Effector memory CD8-positive, alpha-beta T cell (primary cell): Measurements from ENCODE around the gene CRY2.
"Not testable (repeated sequence)": the region's sequence is repeated elsewhere in the genome, so short reads cannot be mapped to it uniquely, and the experiment has no call there.

Experiments
- ATAC-seq: fragments of 150-1000 bp; cut with Tn5 transposase; replicated peaks from 2 replicates; pipeline ENCODE4 v1.10.0; 2021; ENCODE audit warnings: mild to moderate bottlenecking, moderate library complexity
- DNase-seq, 3 experiments: peaks; one replicate each; pipeline ENCODE4 v3.0.0; 2021
- H3K27ac Mint-ChIP-seq, 2 donors: one replicate each; pipeline ENCODE4 v1.8.0; 2022; ENCODE audit warnings: mild to moderate bottlenecking in 2 of 2, mixed read lengths in 2 of 2, moderate library complexity in 2 of 2
- H3K27me3 Mint-ChIP-seq, 2 donors: one replicate each; pipeline ENCODE4 v1.8.0; 2022; ENCODE audit warnings: mixed read lengths in 2 of 2
- H3K36me3 Mint-ChIP-seq: one replicate; pipeline ENCODE4 v1.8.0; 2022; ENCODE audit warnings: mild to moderate bottlenecking, moderate library complexity, mixed read lengths; ENCODE audit not compliant: insufficient read depth
- H3K4me1 Mint-ChIP-seq, 2 donors: one replicate each; pipeline ENCODE4 v1.8.0; 2022; ENCODE audit warnings: low read depth in 2 of 2, mixed read lengths in 2 of 2
- H3K4me3 Mint-ChIP-seq, 2 donors: one replicate each; pipeline ENCODE4 v1.8.0; 2022; ENCODE audit warnings: mild to moderate bottlenecking in 2 of 2, mixed read lengths in 2 of 2, moderate library complexity in 2 of 2
- H3K9me3 Mint-ChIP-seq, 2 donors: one replicate each; pipeline ENCODE4 v1.8.0; 2022; ENCODE audit warnings: mixed read lengths in 2 of 2

Gene CRY2

DNA sequence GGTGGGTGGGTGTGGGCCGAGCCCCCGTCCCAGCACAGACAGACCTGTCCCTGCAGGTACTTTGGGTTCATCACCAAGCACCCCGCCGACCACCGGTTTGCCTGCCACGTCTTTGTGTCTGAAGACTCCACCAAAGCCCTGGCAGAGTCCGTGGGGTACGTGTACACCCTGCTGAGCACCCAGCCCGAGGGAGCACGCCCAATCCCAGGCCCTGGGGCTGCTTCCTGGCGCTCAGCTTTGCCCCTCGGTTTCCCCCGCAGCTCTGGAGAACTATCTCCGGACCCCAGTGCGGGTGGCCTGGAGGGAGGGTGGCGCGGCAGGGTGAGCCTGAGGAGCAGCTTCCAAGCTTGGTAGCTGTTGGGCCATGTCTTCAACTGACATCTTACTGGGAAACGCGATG, 57.8 kb downstream of the CRY2 start:
- peaks cover 0 to 4% of the 10 kb centered on the region in 2 donors for H3K27me3 Mint-ChIP-seq
- no peak for DNase-seq

DNA sequence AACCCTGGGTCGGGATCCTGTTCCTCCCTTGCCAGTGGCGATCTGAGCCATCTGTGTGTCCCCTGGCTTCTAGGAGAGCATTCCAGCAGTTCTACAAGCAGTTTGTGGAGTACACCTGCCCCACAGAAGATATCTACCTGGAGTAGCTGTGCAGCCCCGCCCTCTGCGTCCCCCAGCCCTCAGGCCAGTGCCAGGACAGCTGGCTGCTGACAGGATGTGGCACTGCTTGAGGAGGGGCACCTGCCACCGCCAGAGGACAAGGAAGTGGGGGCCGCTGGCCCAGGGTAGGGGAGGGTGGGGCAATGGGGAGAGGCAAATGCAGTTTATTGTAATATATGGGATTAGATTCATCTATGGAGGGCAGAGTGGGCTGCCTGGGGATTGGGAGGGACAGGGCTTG, 58.3 kb downstream of the CRY2 start:
- DNase-seq, H3K27me3 Mint-ChIP-seq, H3K27ac Mint-ChIP-seq, H3K9me3 Mint-ChIP-seq, H3K4me3 Mint-ChIP-seq: not testable (repeated sequence)
- peaks cover 37% of the 10 kb centered on the region for H3K36me3 Mint-ChIP-seq
- peaks cover 12 to 16% of the 10 kb centered on the region in 2 donors for H3K4me1 Mint-ChIP-seq
- ATAC-seq = peak; percentile 11

More for the DNA sequence above, 57.8 kb downstream of the CRY2 start:
- H3K9me3 Mint-ChIP-seq = no peaks in the 10 kb centered on the region
- peaks cover 14 to 18% of the 10 kb centered on the region in 2 donors for H3K4me1 Mint-ChIP-seq
- no peak overlapping the region for H3K4me3 Mint-ChIP-seq
- ATAC-seq = no peak
- peaks cover 32% of the 10 kb centered on the region for H3K36me3 Mint-ChIP-seq
- no peak overlapping the region for H3K27ac Mint-ChIP-seq

DNA sequence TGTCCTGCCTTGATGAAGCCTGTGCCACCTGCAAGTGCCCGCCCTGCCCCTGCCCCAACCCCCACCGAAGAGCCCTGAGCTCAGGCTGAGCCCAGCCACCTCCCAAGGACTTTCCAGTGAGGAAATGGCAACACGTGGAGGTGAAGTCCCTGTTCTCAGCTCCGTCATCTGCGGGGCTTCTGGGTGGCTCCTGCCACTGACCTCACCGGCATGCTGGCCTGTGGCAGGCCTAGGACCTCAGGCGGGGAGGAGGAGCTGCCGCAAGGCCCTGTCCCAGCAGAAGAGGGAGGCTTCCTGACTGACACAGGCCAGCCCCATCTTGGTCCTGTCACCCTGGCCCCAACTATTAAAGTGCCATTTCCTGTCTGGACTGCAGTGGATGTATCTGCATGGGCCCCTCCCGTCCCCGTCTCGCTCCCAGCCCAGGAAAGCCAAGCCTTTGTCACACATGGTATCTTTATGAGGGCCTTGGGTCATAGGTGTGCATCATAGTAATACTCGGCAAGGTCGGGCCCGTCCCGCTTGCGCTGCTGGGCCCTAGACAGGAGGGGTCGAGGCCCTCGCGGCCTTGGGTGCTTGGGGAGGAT, 58.9 kb downstream of the CRY2 start:
- ATAC-seq (peak; percentile 22), DNase-seq (no peak)
- Mint-ChIP-seq H3K27ac (peak overlapping the region; percentile 16 to 60), H3K36me3 (peaks cover 33% of the 10 kb centered on the region), H3K4me3 (no peak overlapping the region), H3K9me3 (no peaks in the 10 kb centered on the region), H3K27me3 (no peaks in the 10 kb centered on the region), H3K4me1 (peaks cover 8 to 14% of the 10 kb centered on the region in 2 donors)

DNA sequence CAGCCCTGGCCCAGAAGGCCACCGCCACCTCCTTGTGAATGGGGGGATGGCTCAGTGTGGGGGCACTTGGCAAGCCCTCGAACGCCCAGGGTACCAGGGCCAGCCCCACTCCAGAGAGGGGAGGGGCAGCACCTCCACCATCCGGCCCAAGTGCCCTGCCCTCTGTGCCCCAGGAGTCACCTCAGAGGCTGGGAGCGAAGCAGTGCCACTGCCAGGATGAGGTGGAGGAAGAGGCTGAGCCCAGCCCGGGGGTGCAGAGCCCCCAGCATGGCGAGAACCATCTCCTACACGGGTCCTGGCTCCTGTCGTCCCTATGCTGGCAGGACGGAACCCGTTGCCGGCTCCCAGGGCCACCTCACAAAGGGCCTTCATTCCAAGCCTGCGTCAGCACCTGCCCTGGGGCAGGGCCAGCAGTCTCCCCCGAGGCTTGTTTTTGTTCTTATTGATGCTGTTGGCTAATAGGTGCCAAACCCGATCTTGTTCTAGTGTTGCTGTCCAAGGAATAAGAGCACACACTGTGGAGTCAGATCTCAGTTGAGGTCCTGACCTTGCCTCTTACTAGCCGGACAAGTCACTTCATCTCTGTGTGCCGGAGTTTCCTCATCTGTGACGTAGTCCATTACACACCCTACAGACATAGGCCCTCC, 59.8 kb downstream of the CRY2 start, which contains the start of gene FREY1:
TSS of gene FREY1 (minus strand) at position 307 of the 647 bp plus-strand sequence. CDS start at position 281, 26 bp downstream.
- no peak for DNase-seq
- Mint-ChIP-seq H3K4me1 (peaks cover 8 to 14% of the 10 kb centered on the region in 2 donors), H3K36me3 (peaks cover 39% of the 10 kb centered on the region), H3K27me3 (no peaks in the 10 kb centered on the region), H3K4me3 (no peak within 1 kb of the TSS), H3K27ac (peak within 1 kb of the TSS; percentile 84 to 91), H3K9me3 (no peaks in the 10 kb centered on the region)
- no peak for ATAC-seq

DNA sequence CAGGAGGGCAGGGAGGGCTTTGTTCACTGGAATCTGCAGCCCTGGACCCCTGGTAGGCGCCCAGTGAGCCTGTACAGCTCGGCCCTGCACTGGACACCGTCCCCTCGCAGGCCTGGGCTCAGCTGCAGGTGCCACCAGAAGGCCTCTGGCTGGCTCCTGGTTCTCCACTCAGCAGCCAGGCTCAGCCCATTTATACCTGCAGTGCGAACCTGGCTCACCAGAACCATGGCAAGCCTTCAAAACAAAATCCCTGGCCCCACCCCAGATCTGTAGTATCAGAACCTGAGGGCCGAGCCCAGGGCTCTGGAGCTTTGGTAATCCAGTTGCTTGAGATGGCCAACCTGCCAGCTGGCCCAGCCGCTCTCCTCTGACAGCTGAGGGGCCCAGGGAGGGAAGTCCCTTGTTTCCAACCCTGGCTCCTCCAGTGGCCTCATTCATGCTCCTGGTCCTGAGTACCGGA, 60.7 kb downstream of the CRY2 start:
- peak overlapping the region; percentile 84 to 91 for H3K27ac Mint-ChIP-seq

DNA sequence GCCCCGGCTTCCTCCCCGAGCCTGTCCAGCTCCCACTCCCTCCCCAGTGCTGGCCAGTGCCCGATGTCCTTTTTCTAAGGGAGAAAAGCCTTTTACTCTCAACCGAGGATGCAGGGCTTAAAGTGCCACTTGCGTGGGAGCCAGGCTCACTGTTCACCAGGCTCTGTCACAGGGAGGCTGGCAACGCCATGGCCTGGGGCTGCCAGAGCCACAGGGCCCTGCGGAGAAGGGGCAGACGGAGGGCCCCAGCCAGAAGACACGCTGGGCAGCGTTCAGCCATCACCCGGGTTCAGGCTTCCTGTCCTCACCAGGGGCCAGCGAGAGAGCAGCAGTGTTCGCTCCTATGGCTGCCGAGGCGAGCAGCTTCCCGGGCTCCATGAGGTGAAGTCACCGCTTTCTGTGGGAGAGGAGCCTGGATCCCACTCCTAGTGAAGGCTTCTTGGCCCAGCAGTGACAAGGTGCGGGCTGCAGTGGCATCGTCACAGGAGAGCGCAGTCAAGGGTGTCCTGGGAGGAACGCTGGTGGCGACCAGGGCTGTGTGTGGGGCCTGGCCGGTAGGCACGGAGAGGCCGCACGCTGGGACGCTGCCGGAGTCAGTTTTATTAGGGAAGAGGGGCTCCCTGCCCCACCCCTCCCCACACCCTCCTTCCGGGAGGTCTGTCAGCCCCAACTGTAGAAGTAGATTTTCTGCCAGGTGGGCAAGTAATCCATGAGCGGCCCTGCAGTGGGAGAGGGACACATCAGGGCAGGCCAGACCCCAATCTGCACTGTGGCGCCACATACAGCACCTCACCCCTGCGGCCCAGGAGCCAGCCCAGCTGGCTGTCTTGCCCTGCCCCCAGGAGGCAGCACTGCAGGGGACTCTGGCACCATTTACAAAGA, 62.6 kb downstream of the CRY2 start:
- DNase-seq = no peak
- Mint-ChIP-seq H3K4me3 (no peak overlapping the region), H3K9me3 (no peaks in the 10 kb centered on the region), H3K36me3 (peaks cover 44% of the 10 kb centered on the region), H3K4me1 (peaks cover 8 to 16% of the 10 kb centered on the region in 2 donors), H3K27me3 (no peaks in the 10 kb centered on the region), H3K27ac (no peak overlapping the region)
- no peak for ATAC-seq

More for the DNA sequence above, 60.7 kb downstream of the CRY2 start:
- peaks cover 8 to 14% of the 10 kb centered on the region in 2 donors for H3K4me1 Mint-ChIP-seq
- no peaks in the 10 kb centered on the region for H3K9me3 Mint-ChIP-seq
- H3K27me3 Mint-ChIP-seq = no peaks in the 10 kb centered on the region
- DNase-seq (no peak), ATAC-seq (no peak)
- H3K36me3 Mint-ChIP-seq = peaks cover 40% of the 10 kb centered on the region
- H3K4me3 Mint-ChIP-seq = no peak overlapping the region

DNA sequence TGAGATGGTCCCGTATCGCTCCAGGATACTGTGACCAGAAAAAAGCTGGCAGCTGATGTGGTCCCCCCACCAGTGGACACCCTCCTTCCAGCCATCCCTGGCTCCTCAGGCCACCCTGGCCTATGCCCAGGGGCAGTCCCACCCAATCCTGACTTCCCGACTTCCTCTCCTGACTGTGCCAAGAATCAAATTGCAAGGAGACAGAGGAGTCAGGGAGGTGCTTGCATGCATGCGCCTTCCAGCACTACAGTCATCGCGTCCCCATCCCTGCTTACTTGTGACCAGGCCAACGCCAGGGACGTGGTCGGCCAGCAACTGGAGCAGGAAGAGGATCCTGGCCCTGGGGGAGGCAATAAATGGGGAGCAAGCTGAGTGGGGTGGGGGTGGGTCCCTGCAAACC, 63.3 kb downstream of the CRY2 start:
- DNase-seq = no peak
- Mint-ChIP-seq H3K4me1 (peaks cover 10 to 16% of the 10 kb centered on the region in 2 donors), H3K27me3 (no peaks in the 10 kb centered on the region), H3K27ac (peak overlapping the region in 1 of 2 donors; percentile 77), H3K36me3 (peaks cover 49% of the 10 kb centered on the region), H3K4me3 (no peak overlapping the region), H3K9me3 (no peaks in the 10 kb centered on the region)
- ATAC-seq = no peak

DNA sequence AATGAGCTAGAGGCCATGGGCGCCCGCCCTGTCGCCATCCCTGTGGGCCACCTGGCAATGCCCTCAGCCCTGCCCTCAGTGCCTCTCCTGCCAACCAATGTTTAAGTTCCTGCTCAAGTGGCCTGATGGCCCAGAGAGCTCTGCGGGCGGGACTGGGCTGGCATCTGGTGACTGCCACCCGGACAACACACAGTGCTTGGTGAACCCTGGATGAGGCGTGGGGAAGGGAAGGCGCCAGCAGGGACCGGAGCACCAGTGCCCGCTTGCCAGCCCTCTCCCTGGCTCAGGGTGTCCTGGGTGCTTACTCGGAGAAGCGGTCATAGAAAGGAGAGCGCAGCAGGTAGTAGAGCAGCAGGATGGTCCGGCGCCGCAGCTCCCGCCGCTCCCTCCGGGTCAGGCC, 66.2 kb downstream of the CRY2 start:
- Mint-ChIP-seq H3K4me1 (peaks cover 17 to 31% of the 10 kb centered on the region in 2 donors), H3K9me3 (no peaks in the 10 kb centered on the region), H3K27ac (no peak overlapping the region), H3K4me3 (peak overlapping the region in 1 of 2 donors; percentile 12), H3K36me3 (peaks cover 50% of the 10 kb centered on the region), H3K27me3 (no peaks in the 10 kb centered on the region)
- DNase-seq (no peak), ATAC-seq (no peak)

DNA sequence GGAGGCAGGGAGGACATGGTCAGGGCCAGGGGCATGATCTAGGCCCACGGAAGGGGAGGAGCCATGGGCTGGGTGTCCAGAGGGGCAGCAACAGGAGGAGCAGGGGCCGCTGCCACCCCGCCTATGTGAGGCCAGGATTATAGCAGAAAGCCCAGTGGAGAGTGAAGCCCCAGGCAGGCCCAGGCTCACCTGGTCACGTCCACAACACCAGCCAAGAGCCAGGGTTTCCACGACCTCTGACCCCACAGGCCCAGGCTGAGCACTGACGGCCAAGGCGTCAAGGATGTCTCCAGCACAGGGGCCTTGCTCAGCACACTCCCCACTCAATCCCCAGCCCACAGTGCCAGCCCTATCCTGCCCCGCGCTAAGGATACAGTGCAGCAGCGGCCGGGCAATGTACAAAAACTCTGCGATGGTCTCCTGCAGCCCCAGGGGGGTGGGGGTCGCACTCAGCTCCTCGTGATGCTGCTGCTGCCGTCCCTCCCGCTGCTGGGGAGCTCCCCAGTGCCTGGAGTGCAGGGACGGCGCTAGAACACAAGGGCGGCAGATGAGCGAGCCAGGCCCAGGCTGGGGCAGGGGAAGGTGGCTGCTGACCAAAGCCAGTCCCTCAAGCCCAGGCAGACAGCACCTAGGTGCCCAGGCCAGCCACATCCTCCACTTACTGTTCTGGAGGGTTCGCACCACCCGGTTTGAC, 66.8 kb downstream of the CRY2 start:
- DNase-seq = no peak
- Mint-ChIP-seq H3K4me1 (peaks cover 21 to 31% of the 10 kb centered on the region in 2 donors), H3K27me3 (no peaks in the 10 kb centered on the region), H3K36me3 (peaks cover 45% of the 10 kb centered on the region), H3K9me3 (no peaks in the 10 kb centered on the region), H3K4me3 (peak overlapping the region in 1 of 2 donors; percentile 27), H3K27ac (no peak overlapping the region)
- ATAC-seq = no peak

DNA sequence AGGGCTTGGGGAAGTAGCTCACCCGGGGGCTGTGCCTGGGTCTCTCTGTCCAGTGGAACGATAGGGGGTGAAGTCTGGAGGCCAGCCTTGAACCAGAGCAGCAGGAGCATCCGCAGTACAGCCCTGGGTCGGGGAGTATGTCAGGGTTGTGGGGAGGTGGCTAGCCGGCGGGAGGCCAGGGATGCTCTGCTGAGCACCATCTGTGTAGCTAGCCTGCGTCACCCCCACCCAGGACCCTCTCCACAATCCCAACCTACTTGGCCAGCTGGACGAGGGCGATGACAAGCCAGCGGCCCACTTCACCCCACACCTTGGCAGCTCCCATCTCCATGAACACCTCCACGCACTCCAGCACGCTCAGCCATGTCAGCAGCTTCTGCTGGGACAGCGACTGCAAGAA, 68.2 kb downstream of the CRY2 start:
- Mint-ChIP-seq H3K4me3 (peak overlapping the region; percentile 20 to 85), H3K27ac (peak overlapping the region in 1 of 2 donors; percentile 95), H3K36me3 (peaks cover 38% of the 10 kb centered on the region), H3K9me3 (no peaks in the 10 kb centered on the region), H3K27me3 (no peaks in the 10 kb centered on the region), H3K4me1 (peaks cover 32 to 41% of the 10 kb centered on the region in 2 donors)
- no peak for ATAC-seq
- no peak for DNase-seq

DNA sequence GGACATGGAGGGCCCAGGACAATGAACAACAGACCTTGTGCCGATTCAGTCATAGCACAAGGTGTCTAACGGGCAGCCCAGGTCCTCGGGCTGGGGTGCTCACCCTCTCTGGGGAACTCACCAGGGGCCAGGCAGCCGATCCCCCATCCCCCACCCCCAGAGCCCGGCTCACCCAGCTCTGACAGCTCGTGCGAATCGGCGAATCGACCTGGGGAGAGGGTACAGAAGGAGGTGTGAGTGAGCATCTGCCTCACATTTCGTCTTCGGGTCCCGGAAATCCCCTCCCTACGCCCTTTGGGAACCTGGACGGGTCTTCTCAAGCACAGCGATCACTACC, 70.0 kb downstream of the CRY2 start:
- H3K36me3 Mint-ChIP-seq = peaks cover 26% of the 10 kb centered on the region
- DNase-seq (no peak), ATAC-seq (peak; percentile 2)
- H3K27me3 Mint-ChIP-seq = no peaks in the 10 kb centered on the region
- peaks cover 35 to 50% of the 10 kb centered on the region in 2 donors for H3K4me1 Mint-ChIP-seq
- no peaks in the 10 kb centered on the region for H3K9me3 Mint-ChIP-seq
- peak overlapping the region; percentile 85 to 88 for H3K4me3 Mint-ChIP-seq
- peak overlapping the region; percentile 91 to 95 for H3K27ac Mint-ChIP-seq

DNA sequence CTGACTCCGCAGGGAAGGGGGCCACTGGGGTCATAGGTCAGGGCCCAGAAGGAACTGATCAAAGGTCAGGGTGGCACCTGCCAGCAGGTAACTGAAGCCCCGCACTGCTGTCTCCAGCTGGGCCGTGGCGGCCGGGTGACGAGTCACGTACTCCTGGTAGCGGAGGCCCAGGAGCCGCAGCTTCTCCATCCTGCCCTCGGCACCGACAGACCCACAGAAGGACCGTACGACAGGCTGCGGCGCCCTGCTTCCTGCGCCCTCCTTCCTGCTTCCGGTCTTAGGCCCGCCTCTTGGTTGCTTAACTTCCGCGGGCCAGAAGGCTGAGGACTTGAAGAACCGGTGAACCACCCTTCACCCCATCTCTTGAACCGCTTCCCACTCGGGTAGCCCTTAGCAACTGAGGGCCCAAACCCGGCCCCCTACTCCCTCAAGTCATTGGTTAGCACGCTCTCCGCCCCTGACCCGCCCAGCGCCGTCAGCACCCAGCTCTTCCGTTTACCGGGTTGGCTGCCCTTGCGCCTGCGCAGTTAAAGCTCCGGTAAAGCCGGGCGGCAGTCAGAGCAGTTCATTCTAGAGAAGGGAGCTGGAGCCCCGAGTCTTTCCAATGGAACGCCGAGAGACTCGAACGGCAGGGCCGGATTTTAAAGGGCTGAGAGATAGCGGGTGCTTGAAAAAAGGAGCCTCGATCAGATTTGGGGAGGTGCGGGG, 70.5 kb downstream of the CRY2 start, which contains the start of gene PEX16:
TSS of gene PEX16 (minus strand) at position 255 of the 708 bp plus-strand sequence. CDS start at position 189, 66 bp downstream.
- H3K27ac Mint-ChIP-seq = peak within 1 kb of the TSS; percentile 91 to 95
- H3K4me3 Mint-ChIP-seq = peak within 1 kb of the TSS; percentile 85 to 88
- H3K27me3 Mint-ChIP-seq = no peaks in the 10 kb centered on the region
- peaks cover 26% of the 10 kb centered on the region for H3K36me3 Mint-ChIP-seq
- no peaks in the 10 kb centered on the region for H3K9me3 Mint-ChIP-seq
- peaks cover 35 to 50% of the 10 kb centered on the region in 2 donors for H3K4me1 Mint-ChIP-seq
- DNase-seq = peak; percentile 93 to 94 (median 93)
- peak; percentile 88 for ATAC-seq
